SKM-1 (cell line): ENCODE measurements around the gene VSTM5.
"Not testable (repeated sequence)": the region's sequence is repeated elsewhere in the genome, so short reads cannot be mapped to it uniquely, and the experiment has no call there.

Experiments
- DNase-seq: peaks from one replicate; lab custom pipeline; 2025; ENCODE audit not compliant: unreplicated experiment; lab: John Stamatoyannopoulos, UW

Gene VSTM5

GRCh38 chr11:93850594-93851018 lies at the start of gene VSTM5:
Gene VSTM5 (minus strand): TSS chr11:93850618. CDS start chr11:93850502, 116 bp downstream.
- DNase-seq: no peak

GRCh38 chr11:93895106-93895862 lies 44.9 kb upstream of the VSTM5 start:
- no peak for DNase-seq

- DNase-seq: no peak
Observed at GRCh38 chr11:93890391-93891051, 40.1 kb upstream of the VSTM5 start.

GRCh38 chr11:93887111-93887510 lies 36.7 kb upstream of the VSTM5 start:
- no peak for DNase-seq

GRCh38 chr11:93879114-93879513 lies 28.7 kb upstream of the VSTM5 start:
- DNase-seq: not testable (repeated sequence)

GRCh38 chr11:93875637-93876036 lies 25.2 kb upstream of the VSTM5 start:
- DNase-seq: no peak

- no peak for DNase-seq
Observed at GRCh38 chr11:93871526-93871925, 21.1 kb upstream of the VSTM5 start.

GRCh38 chr11:93870616-93871015 lies 20.2 kb upstream of the VSTM5 start:
- no peak for DNase-seq

- DNase-seq: no peak
Observed at GRCh38 chr11:93869830-93870229, 19.4 kb upstream of the VSTM5 start.

GRCh38 chr11:93868404-93868803 lies 18.0 kb upstream of the VSTM5 start:
- DNase-seq: not testable (repeated sequence)

GRCh38 chr11:93861808-93862207 lies 11.4 kb upstream of the VSTM5 start:
- no peak for DNase-seq

GRCh38 chr11:93858121-93858775 lies 7.8 kb upstream of the VSTM5 start:
- DNase-seq: no peak

- DNase-seq: no peak
Observed at GRCh38 chr11:93857413-93858120, 7.1 kb upstream of the VSTM5 start.

GRCh38 chr11:93852242-93852641 lies 1.8 kb upstream of the VSTM5 start:
- DNase-seq: no peak

- DNase-seq: no peak
Observed at GRCh38 chr11:93849751-93850593, 446 bp downstream of the VSTM5 start.

GRCh38 chr11:93849201-93849600 lies 1.2 kb downstream of the VSTM5 start:
- DNase-seq: no peak

GRCh38 chr11:93846411-93846810 lies 4.0 kb downstream of the VSTM5 start:
- DNase-seq: no peak

- DNase-seq: no peak
Observed at GRCh38 chr11:93845181-93846092, 5.0 kb downstream of the VSTM5 start.

- no peak for DNase-seq
Observed at GRCh38 chr11:93844568-93844967, 5.8 kb downstream of the VSTM5 start.
